Right lobe of liver (tissue), 4 donors: ENCODE results near the gene SPTBN1.

Experiments
- POLR2A ChIP-seq: fragments of 450-650 bp; IDR thresholded peaks from one replicate; pipeline ENCODE4 v1.6.1; 2017; ENCODE audit warnings: antibody characterized with exemption, mild to moderate bottlenecking
- TF ChIP-seq, protein P1 (sequence below), 4 donors: fragments of 200-600 bp in 3 of 4; fragments of 450-650 bp in 1 of 4; IDR thresholded peaks; one replicate each; pipeline versions ENCODE4 v1.5.1 to v1.8.0; 2016 to 2022; ENCODE audit warnings: antibody characterized with exemption in 4 of 4, mild to moderate bottlenecking in 2 of 4
- donor health status: DM: no; HTN: no; CAD: no.
- donor health status: DM: no; HTN: no; CAD: no.
- donor health status: DM: no; HTN: yes; CAD: no.

- TF ChIP-seq, protein P1, sequence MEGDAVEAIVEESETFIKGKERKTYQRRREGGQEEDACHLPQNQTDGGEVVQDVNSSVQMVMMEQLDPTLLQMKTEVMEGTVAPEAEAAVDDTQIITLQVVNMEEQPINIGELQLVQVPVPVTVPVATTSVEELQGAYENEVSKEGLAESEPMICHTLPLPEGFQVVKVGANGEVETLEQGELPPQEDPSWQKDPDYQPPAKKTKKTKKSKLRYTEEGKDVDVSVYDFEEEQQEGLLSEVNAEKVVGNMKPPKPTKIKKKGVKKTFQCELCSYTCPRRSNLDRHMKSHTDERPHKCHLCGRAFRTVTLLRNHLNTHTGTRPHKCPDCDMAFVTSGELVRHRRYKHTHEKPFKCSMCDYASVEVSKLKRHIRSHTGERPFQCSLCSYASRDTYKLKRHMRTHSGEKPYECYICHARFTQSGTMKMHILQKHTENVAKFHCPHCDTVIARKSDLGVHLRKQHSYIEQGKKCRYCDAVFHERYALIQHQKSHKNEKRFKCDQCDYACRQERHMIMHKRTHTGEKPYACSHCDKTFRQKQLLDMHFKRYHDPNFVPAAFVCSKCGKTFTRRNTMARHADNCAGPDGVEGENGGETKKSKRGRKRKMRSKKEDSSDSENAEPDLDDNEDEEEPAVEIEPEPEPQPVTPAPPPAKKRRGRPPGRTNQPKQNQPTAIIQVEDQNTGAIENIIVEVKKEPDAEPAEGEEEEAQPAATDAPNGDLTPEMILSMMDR (IDR thresholded peaks at IDR 0.05) = peak; percentile 57 to 73 (median 70)
- TF ChIP-seq POLR2A = no peak
Observed at GRCh38 chr2:54704688-54705605, 248.8 kb downstream of the SPTBN1 start.
